ENCODE data around the gene WWTR1. TPM values are rescaled to one million over a fixed set of nuclear protein-coding genes. Genes with fewer than 3 reads are reported as not detected.
A peak's percentile ranks its signal among the peaks of the same experiment; 100 is the strongest.

WWTR1 gene
- total and polyA plus RNA-seq, 2 of the 8 experiments (the other 6 are each of a cell fraction or from before 2014, with no cell fraction given), result 15.7 to 18.6 TPM

DNA sequence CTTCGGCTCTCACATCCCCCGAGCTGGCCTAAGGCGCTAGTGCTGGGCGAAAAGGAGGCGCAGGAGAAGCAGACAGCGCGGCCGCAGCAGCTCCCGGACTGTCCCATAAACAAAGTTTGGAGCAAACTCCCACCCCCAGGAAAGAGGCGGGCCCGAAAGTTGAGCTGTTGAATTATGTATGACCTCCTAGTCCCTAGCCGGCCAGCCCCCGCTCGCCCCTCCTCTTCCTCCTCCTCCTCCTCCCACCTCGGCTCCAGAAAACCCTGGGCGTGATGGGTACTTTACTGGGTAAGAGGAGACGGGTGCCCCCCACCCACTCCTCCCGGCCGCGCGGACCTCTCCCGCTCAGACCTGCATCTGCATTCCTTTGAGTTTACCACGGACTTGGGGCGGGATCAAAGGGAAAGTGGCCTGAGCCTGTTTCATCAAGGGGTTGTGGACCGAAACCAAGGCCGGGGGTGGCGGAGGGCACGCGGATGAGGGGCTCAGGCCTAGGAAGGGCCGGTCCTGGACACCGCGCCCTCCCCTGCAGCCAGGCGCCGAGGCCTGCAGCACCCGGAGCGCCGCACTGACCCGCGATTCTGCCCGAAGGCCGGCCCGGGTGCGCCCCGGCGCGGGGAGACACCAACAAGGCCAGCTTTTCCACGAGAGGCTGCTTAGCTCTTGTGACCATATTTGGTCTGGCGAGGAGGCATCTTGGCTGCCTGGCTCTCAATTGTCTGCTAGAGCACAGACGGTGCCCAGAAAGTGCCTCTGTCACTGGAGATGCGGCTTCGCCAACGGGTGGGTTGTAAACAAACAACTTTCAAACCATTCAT, at the start of gene WWTR1 (continued):
- TF ChIP-seq, protein P1, sequence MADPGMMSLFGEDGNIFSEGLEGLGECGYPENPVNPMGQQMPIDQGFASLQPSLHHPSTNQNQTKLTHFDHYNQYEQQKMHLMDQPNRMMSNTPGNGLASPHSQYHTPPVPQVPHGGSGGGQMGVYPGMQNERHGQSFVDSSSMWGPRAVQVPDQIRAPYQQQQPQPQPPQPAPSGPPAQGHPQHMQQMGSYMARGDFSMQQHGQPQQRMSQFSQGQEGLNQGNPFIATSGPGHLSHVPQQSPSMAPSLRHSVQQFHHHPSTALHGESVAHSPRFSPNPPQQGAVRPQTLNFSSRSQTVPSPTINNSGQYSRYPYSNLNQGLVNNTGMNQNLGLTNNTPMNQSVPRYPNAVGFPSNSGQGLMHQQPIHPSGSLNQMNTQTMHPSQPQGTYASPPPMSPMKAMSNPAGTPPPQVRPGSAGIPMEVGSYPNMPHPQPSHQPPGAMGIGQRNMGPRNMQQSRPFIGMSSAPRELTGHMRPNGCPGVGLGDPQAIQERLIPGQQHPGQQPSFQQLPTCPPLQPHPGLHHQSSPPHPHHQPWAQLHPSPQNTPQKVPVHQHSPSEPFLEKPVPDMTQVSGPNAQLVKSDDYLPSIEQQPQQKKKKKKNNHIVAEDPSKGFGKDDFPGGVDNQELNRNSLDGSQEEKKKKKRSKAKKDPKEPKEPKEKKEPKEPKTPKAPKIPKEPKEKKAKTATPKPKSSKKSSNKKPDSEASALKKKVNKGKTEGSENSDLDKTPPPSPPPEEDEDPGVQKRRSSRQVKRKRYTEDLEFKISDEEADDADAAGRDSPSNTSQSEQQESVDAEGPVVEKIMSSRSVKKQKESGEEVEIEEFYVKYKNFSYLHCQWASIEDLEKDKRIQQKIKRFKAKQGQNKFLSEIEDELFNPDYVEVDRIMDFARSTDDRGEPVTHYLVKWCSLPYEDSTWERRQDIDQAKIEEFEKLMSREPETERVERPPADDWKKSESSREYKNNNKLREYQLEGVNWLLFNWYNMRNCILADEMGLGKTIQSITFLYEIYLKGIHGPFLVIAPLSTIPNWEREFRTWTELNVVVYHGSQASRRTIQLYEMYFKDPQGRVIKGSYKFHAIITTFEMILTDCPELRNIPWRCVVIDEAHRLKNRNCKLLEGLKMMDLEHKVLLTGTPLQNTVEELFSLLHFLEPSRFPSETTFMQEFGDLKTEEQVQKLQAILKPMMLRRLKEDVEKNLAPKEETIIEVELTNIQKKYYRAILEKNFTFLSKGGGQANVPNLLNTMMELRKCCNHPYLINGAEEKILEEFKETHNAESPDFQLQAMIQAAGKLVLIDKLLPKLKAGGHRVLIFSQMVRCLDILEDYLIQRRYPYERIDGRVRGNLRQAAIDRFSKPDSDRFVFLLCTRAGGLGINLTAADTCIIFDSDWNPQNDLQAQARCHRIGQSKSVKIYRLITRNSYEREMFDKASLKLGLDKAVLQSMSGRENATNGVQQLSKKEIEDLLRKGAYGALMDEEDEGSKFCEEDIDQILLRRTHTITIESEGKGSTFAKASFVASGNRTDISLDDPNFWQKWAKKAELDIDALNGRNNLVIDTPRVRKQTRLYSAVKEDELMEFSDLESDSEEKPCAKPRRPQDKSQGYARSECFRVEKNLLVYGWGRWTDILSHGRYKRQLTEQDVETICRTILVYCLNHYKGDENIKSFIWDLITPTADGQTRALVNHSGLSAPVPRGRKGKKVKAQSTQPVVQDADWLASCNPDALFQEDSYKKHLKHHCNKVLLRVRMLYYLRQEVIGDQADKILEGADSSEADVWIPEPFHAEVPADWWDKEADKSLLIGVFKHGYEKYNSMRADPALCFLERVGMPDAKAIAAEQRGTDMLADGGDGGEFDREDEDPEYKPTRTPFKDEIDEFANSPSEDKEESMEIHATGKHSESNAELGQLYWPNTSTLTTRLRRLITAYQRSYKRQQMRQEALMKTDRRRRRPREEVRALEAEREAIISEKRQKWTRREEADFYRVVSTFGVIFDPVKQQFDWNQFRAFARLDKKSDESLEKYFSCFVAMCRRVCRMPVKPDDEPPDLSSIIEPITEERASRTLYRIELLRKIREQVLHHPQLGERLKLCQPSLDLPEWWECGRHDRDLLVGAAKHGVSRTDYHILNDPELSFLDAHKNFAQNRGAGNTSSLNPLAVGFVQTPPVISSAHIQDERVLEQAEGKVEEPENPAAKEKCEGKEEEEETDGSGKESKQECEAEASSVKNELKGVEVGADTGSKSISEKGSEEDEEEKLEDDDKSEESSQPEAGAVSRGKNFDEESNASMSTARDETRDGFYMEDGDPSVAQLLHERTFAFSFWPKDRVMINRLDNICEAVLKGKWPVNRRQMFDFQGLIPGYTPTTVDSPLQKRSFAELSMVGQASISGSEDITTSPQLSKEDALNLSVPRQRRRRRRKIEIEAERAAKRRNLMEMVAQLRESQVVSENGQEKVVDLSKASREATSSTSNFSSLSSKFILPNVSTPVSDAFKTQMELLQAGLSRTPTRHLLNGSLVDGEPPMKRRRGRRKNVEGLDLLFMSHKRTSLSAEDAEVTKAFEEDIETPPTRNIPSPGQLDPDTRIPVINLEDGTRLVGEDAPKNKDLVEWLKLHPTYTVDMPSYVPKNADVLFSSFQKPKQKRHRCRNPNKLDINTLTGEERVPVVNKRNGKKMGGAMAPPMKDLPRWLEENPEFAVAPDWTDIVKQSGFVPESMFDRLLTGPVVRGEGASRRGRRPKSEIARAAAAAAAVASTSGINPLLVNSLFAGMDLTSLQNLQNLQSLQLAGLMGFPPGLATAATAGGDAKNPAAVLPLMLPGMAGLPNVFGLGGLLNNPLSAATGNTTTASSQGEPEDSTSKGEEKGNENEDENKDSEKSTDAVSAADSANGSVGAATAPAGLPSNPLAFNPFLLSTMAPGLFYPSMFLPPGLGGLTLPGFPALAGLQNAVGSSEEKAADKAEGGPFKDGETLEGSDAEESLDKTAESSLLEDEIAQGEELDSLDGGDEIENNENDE (IDR thresholded peaks at IDR 0.05; ENCODE audit: insufficient replicate concordance, low read length), result no peak
- TF ChIP-seq SUZ12 (IDR thresholded peaks at IDR 0.05; ENCODE audit: low read length), result no peak
- TF ChIP-seq CTBP2 (IDR thresholded peaks at IDR 0.05; ENCODE audit: borderline replicate concordance, insufficient read depth, insufficient read length, low read length), result no peak
- peak; percentile 38 for TF ChIP-seq ASH2L (IDR thresholded peaks at IDR 0.05; ENCODE audit: low read length)
- TF ChIP-seq, protein P2, sequence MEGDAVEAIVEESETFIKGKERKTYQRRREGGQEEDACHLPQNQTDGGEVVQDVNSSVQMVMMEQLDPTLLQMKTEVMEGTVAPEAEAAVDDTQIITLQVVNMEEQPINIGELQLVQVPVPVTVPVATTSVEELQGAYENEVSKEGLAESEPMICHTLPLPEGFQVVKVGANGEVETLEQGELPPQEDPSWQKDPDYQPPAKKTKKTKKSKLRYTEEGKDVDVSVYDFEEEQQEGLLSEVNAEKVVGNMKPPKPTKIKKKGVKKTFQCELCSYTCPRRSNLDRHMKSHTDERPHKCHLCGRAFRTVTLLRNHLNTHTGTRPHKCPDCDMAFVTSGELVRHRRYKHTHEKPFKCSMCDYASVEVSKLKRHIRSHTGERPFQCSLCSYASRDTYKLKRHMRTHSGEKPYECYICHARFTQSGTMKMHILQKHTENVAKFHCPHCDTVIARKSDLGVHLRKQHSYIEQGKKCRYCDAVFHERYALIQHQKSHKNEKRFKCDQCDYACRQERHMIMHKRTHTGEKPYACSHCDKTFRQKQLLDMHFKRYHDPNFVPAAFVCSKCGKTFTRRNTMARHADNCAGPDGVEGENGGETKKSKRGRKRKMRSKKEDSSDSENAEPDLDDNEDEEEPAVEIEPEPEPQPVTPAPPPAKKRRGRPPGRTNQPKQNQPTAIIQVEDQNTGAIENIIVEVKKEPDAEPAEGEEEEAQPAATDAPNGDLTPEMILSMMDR (IDR thresholded peaks at IDR 0.05; ENCODE audit: control extremely low read depth in 1 of 3, insufficient read depth in 1 of 3, low read depth in 1 of 3, low read length in 3 of 3), result no peak
- TF ChIP-seq TAF7 (optimal IDR thresholded peaks at IDR 0.05; ENCODE audit: borderline replicate concordance, low read depth, low read length), result peak; percentile 59
- TF ChIP-seq TEAD4 (IDR thresholded peaks at IDR 0.05; ENCODE audit: low read depth, low read length), result no peak
